Heart left ventricle (tissue), 13 donors: ENCODE data around the gene PIP5KL1.
A peak's percentile ranks its signal among the peaks of the same experiment; 100 is the strongest.

Experiments
- POLR2A ChIP-seq, 2 donors: fragments of 450-650 bp; IDR thresholded peaks; one replicate each; pipeline ENCODE4 v1.6.1; 2017; ENCODE audit warnings: antibody characterized with exemption in 2 of 2, mild to moderate bottlenecking in 2 of 2, moderate library complexity in 2 of 2
- TF ChIP-seq, protein P1 (sequence below), 12 donors: fragments of 200-600 bp; sonication (generic) in 4 of 12; IDR thresholded peaks; one replicate each; pipeline versions ENCODE4 v1.5.0 to v1.8.0; 2018 to 2022; ENCODE audit warnings: antibody characterized with exemption in 12 of 12, mild to moderate bottlenecking in 5 of 12
- donor health status: ischemic (EF 13 %, LVEDD 7.1; RV severe dilation, severe dysfunction).
- donor health status: DM: no; HTN: yes; CAD: no.
- donor health status: DM: no; HTN: no; CAD: no.
- donor health status: ischemic (EF 25% LVEDD 6.9; RV normal size, moderate dysfunction).
- donor health status: ischemic (EF 25% LVEDD 5.7; RV mildly dilated, moderate dysfunction).
- donor health status: ischemic (EF 35%, LVEDD 5.7; RV mildly dilated, moderate dysfunction).
- donor health status: nonischemic (EF 11% LVEDD 7.7; RV severe dilation, severe dysfunction).
- donor health status: DM: yes; HTN: yes; CAD: no.
- donor health status: PGD.
- donor health status: ischemic (EF 29% LVEDD 5.4; RV normal size, mild dysfunction).
- donor health status: nonischemic (EF 23%, LVEDD 6.1; RV moderate dilation, normal function).

DNA sequence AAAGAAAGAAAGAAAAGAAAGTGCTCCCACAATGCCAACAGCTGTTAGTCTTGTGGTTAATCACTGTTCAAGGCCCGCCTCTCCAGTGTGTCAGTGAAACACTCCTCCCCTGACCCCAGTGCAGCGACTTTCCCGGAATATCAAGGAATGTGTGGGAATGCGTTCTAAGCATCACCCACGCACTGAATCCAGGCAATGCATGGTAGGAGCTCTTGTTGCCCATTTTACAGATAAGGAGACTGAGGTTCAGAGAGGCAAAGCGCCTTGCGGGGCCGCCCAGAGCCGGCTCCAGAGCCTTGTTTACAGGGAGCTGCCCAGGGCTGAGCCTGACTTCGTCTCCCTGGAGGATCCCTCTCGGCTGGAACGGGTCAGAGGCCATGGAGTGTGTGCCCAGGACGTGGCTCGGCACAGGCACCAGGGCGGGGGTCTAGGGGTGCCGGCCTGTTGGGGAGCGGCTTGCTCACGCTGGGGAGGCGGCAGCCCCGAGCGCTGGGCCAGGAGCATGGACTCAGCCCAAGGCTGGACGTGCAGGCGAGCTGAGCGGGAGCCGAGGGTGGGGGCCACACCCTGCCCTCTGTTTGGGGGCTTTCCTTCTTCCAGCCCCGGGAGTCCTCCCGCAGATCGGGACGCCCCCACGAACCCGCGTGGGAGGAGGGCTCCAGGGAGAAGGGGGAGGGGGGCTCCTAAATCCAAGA lies 32.0 kb downstream of the PIP5KL1 start:
- TF ChIP-seq, protein P1, sequence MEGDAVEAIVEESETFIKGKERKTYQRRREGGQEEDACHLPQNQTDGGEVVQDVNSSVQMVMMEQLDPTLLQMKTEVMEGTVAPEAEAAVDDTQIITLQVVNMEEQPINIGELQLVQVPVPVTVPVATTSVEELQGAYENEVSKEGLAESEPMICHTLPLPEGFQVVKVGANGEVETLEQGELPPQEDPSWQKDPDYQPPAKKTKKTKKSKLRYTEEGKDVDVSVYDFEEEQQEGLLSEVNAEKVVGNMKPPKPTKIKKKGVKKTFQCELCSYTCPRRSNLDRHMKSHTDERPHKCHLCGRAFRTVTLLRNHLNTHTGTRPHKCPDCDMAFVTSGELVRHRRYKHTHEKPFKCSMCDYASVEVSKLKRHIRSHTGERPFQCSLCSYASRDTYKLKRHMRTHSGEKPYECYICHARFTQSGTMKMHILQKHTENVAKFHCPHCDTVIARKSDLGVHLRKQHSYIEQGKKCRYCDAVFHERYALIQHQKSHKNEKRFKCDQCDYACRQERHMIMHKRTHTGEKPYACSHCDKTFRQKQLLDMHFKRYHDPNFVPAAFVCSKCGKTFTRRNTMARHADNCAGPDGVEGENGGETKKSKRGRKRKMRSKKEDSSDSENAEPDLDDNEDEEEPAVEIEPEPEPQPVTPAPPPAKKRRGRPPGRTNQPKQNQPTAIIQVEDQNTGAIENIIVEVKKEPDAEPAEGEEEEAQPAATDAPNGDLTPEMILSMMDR (IDR thresholded peaks at IDR 0.05), result no peak
- peak in 1 of 2 donors; percentile 10 for TF ChIP-seq POLR2A (IDR thresholded peaks at IDR 0.05)
